ENCODE results near the gene DLK2. TPM values are rescaled to one million over a fixed set of nuclear protein-coding genes. Genes with fewer than 3 reads are reported as not detected.
"Not testable (repeated sequence)": the region's sequence is repeated elsewhere in the genome, so short reads cannot be mapped to it uniquely, and the experiment has no call there.

DLK2 gene
- total RNA-seq, 1 donor from 2014 or later: not detected

- Histone ChIP-seq H3K9me3 (no peaks in the 10 kb centered on the region), H3K27ac (no peak overlapping the region), H3K36me3 (no peaks in the 10 kb centered on the region), H3K4me3 (no peak overlapping the region), H3K27me3 (no peaks in the 10 kb centered on the region), H3K4me1 (no peaks in the 10 kb centered on the region)
- TF ChIP-seq CTCF (IDR thresholded peaks at IDR 0.05): no peak
- DNase-seq (ENCODE audit: low spot score in 2 of 2): no peak
- intact Hi-C loops (cut with DNase I): no loop called here
Observed at GRCh38 chr6:43420012-43420709, 35.2 kb downstream of the DLK2 start.

GRCh38 chr6:43416935-43417334, 38.4 kb downstream of the DLK2 start:
- Histone ChIP-seq H3K36me3 (no peaks in the 10 kb centered on the region), H3K9me3 (no peaks in the 10 kb centered on the region), H3K4me3 (no peak overlapping the region), H3K27ac (no peak overlapping the region), H3K4me1 (no peaks in the 10 kb centered on the region), H3K27me3 (no peaks in the 10 kb centered on the region)
- intact Hi-C loops (cut with DNase I): no loop called here
- DNase-seq (ENCODE audit: low spot score in 2 of 2): no peak
- TF ChIP-seq CTCF (IDR thresholded peaks at IDR 0.05): no peak

GRCh38 chr6:43415275-43415674, 40.1 kb downstream of the DLK2 start:
- H3K4me1 ChIP-seq; intact Hi-C loops (cut with DNase I); H3K9me3 ChIP-seq; H3K4me3 ChIP-seq; H3K36me3 ChIP-seq; H3K27ac ChIP-seq; H3K27me3 ChIP-seq; DNase-seq (ENCODE audit: low spot score in 2 of 2): not testable (repeated sequence)

GRCh38 chr6:43413002-43413401, 42.3 kb downstream of the DLK2 start:
- no peak for TF ChIP-seq CTCF (IDR thresholded peaks at IDR 0.05)
- intact Hi-C loops (cut with DNase I): no loop called here
- H3K36me3 ChIP-seq: no peaks in the 10 kb centered on the region
- H3K27me3 ChIP-seq: no peaks in the 10 kb centered on the region
- H3K9me3 ChIP-seq: no peaks in the 10 kb centered on the region
- H3K27ac ChIP-seq: no peak overlapping the region
- no peak for DNase-seq (ENCODE audit: low spot score in 2 of 2)
- H3K4me3 ChIP-seq: no peak overlapping the region
- no peaks in the 10 kb centered on the region for H3K4me1 ChIP-seq

- Histone ChIP-seq H3K36me3 (no peaks in the 10 kb centered on the region), H3K9me3 (no peaks in the 10 kb centered on the region), H3K27me3 (no peaks in the 10 kb centered on the region), H3K4me3 (no peak overlapping the region), H3K27ac (no peak overlapping the region), H3K4me1 (no peaks in the 10 kb centered on the region)
- no peak for TF ChIP-seq CTCF (IDR thresholded peaks at IDR 0.05)
- intact Hi-C loops (cut with DNase I): no loop called here
- DNase-seq (ENCODE audit: low spot score in 2 of 2): no peak
Observed at GRCh38 chr6:43412541-43412940, 42.8 kb downstream of the DLK2 start.

GRCh38 chr6:43410776-43411175, 44.6 kb downstream of the DLK2 start:
- not testable (repeated sequence) for H3K27me3 ChIP-seq, H3K27ac ChIP-seq

GRCh38 chr6:43408259-43408658, 47.1 kb downstream of the DLK2 start:
- no peak for DNase-seq (ENCODE audit: low spot score in 2 of 2)
- no peak for TF ChIP-seq CTCF (IDR thresholded peaks at IDR 0.05)
- no peak overlapping the region for H3K4me3 ChIP-seq
- intact Hi-C loops (cut with DNase I): no loop called here
- no peaks in the 10 kb centered on the region for H3K27me3 ChIP-seq
- H3K4me1 ChIP-seq: no peaks in the 10 kb centered on the region
- no peak overlapping the region for H3K27ac ChIP-seq
- H3K9me3 ChIP-seq: no peaks in the 10 kb centered on the region
- H3K36me3 ChIP-seq: no peaks in the 10 kb centered on the region

More at GRCh38 chr6:43410776-43411175, 44.6 kb downstream of the DLK2 start:
- H3K9me3 ChIP-seq; H3K36me3 ChIP-seq; H3K4me1 ChIP-seq; H3K4me3 ChIP-seq; intact Hi-C loops (cut with DNase I); DNase-seq (ENCODE audit: low spot score in 2 of 2): not testable (repeated sequence)

Data from ascending aorta (tissue), 2 donors.